Measurements from ENCODE around the gene OR2A12.
A peak's percentile ranks its signal among the peaks of the same experiment; 100 is the strongest.

The OR2A12 gene

GRCh38 chr7:144057954-144058353, 28.1 kb upstream of the OR2A12 start:
- TF ChIP-seq CTCF (IDR thresholded peaks at IDR 0.05; ENCODE audit: insufficient read depth, missing control alignments) = no peak
- no peak for FAIRE-seq
- no peak for DNase-seq (ENCODE audit: insufficient read length, low spot score)

GRCh38 chr7:144063710-144064109, 22.4 kb upstream of the OR2A12 start:
- peak; percentile 14 for TF ChIP-seq CTCF (IDR thresholded peaks at IDR 0.05; ENCODE audit: insufficient read depth, missing control alignments)
- no peak for FAIRE-seq
- no peak for DNase-seq (ENCODE audit: insufficient read length, low spot score)

- no peak for TF ChIP-seq CTCF (IDR thresholded peaks at IDR 0.05; ENCODE audit: insufficient read depth, missing control alignments)
- DNase-seq (ENCODE audit: insufficient read length, low spot score) = no peak
- no peak for FAIRE-seq
These were observed 16.6 kb upstream of the OR2A12 start, which contains the start of gene OR2A25 for GRCh38 chr7:144069511-144069910. Gene OR2A25, plus strand, starts transcription at chr7:144069811. Its CDS starts 4,409 bp downstream, at chr7:144074220.

GRCh38 chr7:144069953-144070352, 16.1 kb upstream of the OR2A12 start:
- no peak for TF ChIP-seq CTCF (IDR thresholded peaks at IDR 0.05; ENCODE audit: insufficient read depth, missing control alignments)
- no peak for FAIRE-seq
- no peak for DNase-seq (ENCODE audit: insufficient read length, low spot score)

GRCh38 chr7:144074374-144074773, 11.7 kb upstream of the OR2A12 start:
- DNase-seq (ENCODE audit: insufficient read length, low spot score) = no peak
- TF ChIP-seq CTCF (IDR thresholded peaks at IDR 0.05; ENCODE audit: insufficient read depth, missing control alignments) = no peak
- no peak for FAIRE-seq

- DNase-seq (ENCODE audit: insufficient read length, low spot score) = no peak
- FAIRE-seq = no peak
- no peak for TF ChIP-seq CTCF (IDR thresholded peaks at IDR 0.05; ENCODE audit: insufficient read depth, missing control alignments)
These were observed 652 bp downstream of the OR2A12 start for GRCh38 chr7:144086730-144087129.

- FAIRE-seq (no peak), DNase-seq (ENCODE audit: insufficient read length, low spot score) (no peak)
- no peak for TF ChIP-seq CTCF (IDR thresholded peaks at IDR 0.05; ENCODE audit: insufficient read depth, missing control alignments)
These were observed 1.2 kb downstream of the OR2A12 start for GRCh38 chr7:144087230-144087629.
